Stimulated activated CD8-positive, alpha-beta memory T cell treated with anti-CD3 and anti-CD28 coated beads, Interleukin-4, amount 100 ng/mL, for 48 hours (primary cell): ENCODE results near the gene NR3C2.

Source experiments
- DNase-seq: peaks from one replicate; pipeline ENCODE4 v3.0.0-alpha.2; 2020

Gene NR3C2

DNA sequence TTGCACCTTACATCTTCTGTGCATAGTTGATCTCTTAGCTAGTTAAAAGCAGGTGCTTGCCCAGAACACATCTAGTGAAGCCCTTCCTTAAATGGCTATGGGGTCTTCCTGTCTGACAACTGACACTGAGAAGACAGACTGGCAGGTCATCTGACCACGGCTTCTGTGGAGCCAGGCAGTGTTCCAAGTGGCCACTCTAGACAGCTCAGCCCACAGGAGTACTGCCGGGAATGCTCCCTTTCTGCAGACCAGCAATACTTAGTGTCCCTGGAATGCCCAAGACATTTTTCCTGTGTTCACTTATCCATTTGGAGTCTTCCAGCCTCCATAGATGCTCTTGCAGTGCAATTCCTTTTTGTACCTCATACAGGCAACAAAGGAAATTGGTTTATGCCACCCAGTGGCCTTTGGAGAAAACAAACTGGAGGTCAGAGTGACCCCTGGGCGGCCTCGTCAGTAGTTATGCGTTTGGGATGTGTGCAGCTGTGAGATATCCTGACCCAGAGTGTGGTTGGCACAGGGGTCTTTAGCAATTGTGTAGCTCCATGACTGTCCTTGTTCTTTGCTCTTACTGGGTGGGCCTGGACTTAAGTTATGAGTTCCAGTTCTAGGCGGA is 374.8 kb downstream of the NR3C2 start:
- DNase-seq: no peak

DNA sequence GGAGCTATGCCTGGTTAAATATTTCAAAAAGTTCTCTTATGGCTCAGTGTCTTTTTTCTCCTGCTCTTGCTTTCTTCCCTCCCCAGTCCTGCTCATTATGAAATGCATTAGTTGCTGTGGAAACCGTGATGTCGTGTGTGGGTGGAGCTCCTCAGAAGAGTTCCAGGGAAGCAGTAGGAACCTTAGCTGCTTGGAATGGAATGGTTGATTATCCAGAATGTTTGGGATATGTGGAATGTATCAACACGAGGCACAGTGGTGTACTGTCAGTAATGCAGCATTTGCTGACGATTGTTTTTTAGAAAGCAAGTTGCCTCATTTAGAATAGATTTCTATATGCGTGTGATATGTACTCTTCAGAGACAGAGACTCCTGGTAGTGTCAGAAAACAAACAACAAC is 377.1 kb downstream of the NR3C2 start:
- no peak for DNase-seq

DNA sequence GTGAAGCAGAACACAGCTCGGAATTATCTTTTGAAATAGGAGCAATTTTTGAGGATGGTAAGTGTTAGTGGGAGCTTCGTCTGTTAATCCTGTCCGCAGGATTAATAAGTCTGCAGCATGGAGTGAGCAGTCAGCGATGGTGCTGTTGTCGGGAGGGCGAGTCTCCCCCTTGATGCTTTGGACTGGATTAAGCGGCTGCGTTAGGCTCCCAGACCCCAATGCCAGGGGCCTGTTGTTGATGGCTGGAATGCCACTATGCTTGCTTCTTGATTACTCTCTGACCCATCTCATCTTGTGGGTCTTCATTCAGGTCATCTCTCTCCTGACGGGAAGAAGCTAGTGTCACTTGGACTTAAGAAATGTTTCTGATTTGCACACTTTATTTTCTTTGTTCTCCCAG is 377.8 kb downstream of the NR3C2 start:
- DNase-seq: no peak

- DNase-seq: no peak
Observed at GRCh38 chr4:148062301-148062950, 379.8 kb downstream of the NR3C2 start.

- DNase-seq: no peak
Observed at GRCh38 chr4:148061795-148062194, 380.4 kb downstream of the NR3C2 start.

- no peak for DNase-seq
Observed at GRCh38 chr4:148061141-148061481, 381.1 kb downstream of the NR3C2 start.

DNA sequence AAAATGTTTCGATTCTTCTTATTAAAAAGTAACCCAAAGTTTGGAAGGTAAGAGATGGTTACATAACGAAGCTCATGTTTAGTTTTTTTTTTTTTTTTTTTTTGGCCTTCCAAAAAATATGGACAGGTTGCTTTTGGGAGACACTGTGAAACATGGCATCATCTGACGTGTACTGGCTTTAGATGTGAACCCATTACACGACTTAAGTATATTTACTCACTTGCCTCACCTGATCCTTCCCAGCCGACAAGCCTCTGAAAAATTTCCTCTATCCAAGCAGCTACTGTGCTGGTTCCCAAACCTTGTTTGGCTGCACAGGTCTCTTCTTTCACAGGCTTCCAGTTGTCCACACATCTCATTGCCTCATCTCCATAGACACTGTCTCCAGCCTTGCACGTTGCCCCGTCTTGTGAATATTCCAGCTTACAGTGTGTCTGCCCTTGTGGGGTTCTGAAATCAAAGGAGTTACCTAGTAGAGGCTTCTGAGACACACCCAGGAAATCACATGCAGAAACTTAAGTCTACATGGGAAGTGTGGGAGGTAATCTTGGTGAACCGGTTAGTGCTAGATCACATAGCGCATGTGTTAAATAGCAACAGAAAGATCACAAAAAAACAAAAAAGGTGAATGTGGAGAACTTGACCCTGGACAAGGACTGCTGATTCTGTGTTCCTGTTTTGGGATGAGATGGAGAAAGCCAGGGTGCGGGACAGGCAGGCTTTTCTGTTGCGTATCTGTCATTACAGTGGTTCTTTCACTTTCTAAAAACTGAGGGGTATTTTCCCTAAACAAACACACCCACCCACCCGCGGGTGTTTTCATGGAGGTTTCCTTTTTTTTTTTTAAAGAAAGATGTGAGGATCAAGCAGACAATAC is 381.7 kb downstream of the NR3C2 start:
- no peak for DNase-seq

- no peak for DNase-seq
Observed at GRCh38 chr4:148059617-148060180, 382.5 kb downstream of the NR3C2 start.

- no peak for DNase-seq
Observed at GRCh38 chr4:148057984-148058859, 384.0 kb downstream of the NR3C2 start.

DNA sequence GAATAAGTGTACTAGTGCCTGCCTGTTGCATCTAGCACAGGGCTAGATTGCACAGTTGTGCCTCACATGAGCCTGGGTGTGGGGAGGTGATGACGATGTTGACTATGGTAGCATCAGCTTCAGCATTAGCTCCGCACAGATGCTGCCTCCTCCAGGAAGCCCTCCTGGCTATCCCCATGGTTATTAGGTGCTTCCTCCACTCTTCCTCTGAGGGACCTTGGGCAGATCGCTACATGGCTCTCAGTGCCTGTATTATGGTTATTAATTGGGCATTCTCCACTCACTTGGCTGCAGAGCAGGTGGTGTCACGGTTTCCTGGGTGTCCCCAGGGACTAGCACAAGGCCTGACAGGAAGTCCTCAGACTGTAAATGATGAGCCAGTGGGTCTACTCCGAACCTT is 384.7 kb downstream of the NR3C2 start:
- DNase-seq: no peak

DNA sequence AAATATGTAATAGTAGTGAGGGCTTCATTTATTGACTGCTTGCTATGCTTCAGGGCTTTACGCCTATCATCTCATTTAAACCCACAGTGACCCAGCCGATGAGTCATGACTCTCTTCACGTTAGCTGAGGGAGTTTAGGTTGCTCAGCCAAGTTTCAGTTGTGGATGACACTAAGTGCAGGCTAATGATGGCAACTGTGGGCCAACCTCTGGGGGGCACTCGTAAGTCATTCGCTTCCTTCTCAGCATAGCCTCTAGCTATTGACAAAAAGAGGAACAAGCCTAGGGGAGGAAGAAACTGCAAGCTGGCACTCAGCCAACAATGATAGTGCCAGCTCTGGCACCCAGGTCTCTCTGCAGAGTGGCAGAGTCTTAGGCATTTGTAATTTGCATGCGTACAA is 385.3 kb downstream of the NR3C2 start:
- peak; percentile 81 for DNase-seq

DNA sequence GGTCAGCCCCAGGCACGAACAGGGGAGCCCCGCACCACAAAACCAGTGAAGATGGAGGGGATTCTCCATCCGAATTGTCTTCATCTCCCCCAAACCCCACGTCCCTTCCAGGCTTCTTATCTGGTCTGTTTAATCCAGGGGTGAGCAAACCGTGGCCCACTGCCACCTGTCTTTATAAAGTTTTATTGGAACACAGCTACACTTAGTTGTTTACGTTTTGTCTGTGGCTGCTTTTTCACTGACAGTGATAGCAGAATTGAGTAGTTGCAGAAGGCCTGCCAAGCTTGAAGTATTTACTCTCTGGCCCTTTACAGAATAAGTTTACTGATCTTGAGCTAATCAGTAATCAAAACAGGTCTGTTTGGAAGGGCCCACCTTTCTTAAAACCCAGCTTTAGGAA is 386.4 kb downstream of the NR3C2 start:
- no peak for DNase-seq

DNA sequence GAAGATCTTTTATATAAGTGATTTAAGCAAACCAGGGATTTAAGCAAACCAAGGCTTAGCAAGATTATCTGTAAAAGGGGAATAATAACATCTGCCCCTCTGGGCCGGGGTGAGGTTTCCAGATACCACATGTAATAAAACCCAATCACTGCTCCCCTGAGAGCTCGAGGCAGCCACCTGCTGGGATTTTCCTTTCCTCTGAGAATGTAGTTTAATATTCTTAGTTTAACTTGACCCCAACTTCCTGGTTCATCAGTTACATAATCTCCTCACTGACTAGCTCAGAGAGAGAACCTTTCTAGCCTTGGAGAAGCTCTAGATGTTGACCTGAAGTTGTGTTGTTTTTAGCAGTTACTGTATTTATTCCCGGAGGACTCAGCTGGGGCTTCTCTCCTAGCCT is 387.9 kb downstream of the NR3C2 start:
- no peak for DNase-seq

GRCh38 chr4:148053298-148054003 is 388.8 kb downstream of the NR3C2 start:
- DNase-seq: no peak

DNA sequence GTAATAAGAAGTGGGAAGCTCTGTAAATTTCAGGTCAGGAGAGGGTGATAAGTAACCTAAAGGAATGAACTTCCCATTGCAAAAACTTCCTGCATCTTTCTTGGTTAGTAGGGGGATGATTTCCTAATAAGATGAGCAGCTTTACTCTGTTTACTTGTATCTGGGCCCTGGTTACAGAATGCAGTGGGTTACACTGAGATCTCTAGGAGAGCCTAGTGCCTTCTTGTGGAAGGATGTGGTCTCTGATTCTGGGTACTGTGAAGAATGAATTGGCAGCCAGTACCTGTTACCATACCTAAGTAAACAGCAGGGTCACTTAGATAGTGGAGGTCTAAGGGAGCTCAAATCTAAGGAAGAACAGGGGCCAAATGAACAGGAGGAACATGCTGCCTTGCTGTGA is 389.8 kb downstream of the NR3C2 start:
- no peak for DNase-seq

DNA sequence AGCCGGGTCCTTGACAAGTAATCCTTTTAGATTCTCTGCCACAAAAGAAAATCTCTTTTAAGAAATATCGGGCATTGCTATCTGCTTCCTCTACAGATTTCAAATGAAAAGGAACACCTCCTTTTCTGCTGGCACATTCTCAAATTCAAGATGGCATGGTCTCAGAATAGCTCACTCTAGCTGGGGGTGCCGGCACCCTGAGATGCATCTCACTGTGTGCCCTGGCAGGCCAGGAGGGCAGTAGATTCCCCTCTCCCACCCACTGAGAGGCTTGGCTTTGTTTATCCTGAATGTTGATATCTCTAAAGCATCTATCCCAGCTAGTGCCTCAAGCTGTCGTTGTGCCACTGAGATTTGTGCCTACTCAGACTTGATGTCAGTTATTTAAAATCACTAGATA is 390.8 kb downstream of the NR3C2 start:
- DNase-seq: no peak

DNA sequence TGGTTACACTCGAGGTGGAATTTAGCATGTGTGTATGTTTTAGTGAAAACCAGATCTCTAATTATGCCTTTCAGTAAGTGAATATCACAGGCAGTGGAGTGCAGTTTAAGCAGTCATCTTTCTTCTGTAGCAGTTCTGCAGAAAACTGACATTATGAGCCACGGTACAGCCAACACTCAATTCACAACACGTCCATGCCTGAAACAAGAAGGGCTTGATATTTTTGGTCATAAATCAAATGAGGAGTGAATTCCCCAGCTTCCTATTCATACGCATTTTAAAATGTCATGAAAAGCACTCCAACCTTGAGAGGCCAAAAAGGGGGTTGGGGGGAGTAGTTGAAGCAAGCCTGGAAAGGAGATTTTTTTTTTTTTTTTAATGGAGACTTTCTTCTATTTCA is 393.6 kb downstream of the NR3C2 start:
- DNase-seq: no peak

DNA sequence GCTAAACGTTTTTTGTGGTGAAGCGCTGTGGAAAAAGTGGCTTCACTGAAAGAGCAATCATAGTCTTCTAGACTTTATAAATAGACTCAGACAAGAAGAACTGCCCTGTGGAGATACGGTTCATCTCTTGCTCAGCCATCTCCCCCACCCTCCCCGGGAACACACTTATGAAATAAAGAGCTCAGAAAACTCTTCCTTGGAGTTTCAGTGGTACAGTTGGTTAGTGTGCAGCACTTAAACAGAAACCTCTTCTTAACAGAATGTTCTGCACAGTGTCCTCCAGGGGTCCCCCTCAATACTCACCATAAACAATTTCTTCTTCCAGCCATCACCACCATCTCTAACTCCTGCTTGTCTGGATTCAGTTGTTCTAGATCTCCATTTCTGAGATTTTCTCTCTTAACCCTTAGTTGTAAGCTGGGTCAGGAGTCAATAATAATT is 397.3 kb downstream of the NR3C2 start:
- no peak for DNase-seq

DNA sequence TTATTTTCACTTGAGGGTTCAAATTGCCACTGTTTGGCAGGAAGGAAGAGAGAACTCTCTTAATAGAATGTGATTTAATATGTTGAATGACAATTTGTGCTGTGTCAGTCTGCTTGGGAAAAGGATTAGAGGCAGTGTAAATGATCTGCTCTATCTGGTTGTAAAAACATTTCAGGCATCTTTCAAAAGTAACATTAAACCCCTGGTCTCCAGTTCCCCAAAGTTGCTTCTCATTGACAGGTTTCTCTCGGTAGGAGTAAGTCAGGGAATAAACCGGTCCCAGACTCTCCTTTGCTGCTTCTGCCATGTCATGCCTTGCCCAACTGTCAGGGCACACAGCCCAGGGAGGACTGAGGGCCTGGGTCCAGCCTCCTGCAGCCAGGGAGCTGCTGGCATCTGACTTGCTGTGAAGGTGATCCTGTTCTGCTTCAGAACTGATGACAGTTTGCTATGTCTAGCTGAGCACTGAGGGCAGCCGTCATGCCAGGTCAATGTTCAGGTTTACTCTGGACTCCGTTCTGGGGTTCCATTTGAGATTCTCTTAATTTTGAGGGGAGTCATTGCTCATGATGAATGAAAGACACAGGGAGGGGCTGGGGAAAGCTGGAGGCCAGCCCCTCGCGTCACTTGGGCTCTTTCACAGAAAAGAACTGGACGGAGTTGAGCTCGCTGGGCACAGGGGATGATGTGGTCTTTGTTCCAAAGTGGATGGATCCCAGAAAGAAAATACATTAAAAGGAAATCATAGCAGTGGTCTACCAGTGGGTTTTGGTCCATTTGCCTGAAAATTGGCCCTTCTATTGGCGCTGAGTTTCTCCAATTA is 397.9 kb downstream of the NR3C2 start:
- DNase-seq: no peak

- DNase-seq: no peak
Observed at GRCh38 chr4:148041606-148042329, 400.4 kb downstream of the NR3C2 start.
